Neural cell (in vitro differentiated cells): ENCODE measurements around the gene FIBCD1. TPM values are rescaled to one million over a fixed set of nuclear protein-coding genes. Genes with fewer than 3 reads are reported as not detected.

Source experiments
- H2AFZ ChIP-seq: fragments of 200-600, 300-800 bp; sonication (generic), shearing (Covaris generic); 2 replicates; pipeline ENCODE4 v1.6.0; 2014; ENCODE audit warnings: low read depth, mild to moderate bottlenecking, antibody characterized with exemption, low read length, moderate library complexity
- H3F3A ChIP-seq: fragments of 200-600 bp; shearing (Covaris generic); 2 replicates; pipeline ENCODE4 v1.6.1; 2016; ENCODE audit warnings: mild to moderate bottlenecking, moderate library complexity, mixed read lengths, antibody characterized with exemption, low read length; ENCODE audit not compliant: insufficient read depth, poor library complexity, severe bottlenecking
- H3K27ac ChIP-seq: fragments of 200-600, 300-800 bp; sonication (generic), shearing (Covaris generic); 2 replicates; pipeline ENCODE4 v1.5.1; 2014; ENCODE audit warnings: mild to moderate bottlenecking, low read length, moderate library complexity
- H3K27me3 ChIP-seq: fragments of 300-800, 200-600 bp; sonication (generic), shearing (Covaris generic); 2 replicates; pipeline ENCODE4 v1.6.0; 2014; ENCODE audit warnings: mild to moderate bottlenecking, low read depth, low read length, moderate library complexity; ENCODE audit not compliant: insufficient read depth
- H3K36me3 ChIP-seq: fragments of 300-800, 200-600 bp; sonication (generic), shearing (Covaris generic); 2 replicates; pipeline ENCODE4 v1.5.1; 2014; ENCODE audit warnings: mild to moderate bottlenecking, antibody characterized with exemption, low read length, moderate library complexity; ENCODE audit not compliant: insufficient read depth
- H3K4me2 ChIP-seq: fragments of 300-800, 200-600 bp; sonication (generic), shearing (Covaris generic); 2 replicates; pipeline ENCODE4 v1.6.0; 2014; ENCODE audit warnings: mild to moderate bottlenecking, low read length
- H3K4me3 ChIP-seq: fragments of 300-800, 200-600 bp; sonication (generic), shearing (Covaris generic); 2 replicates; pipeline ENCODE4 v1.5.1; 2014; ENCODE audit warnings: mild to moderate bottlenecking, low read length, moderate library complexity
- H3K79me2 ChIP-seq: fragments of 200-600 bp; shearing (Covaris generic); replicated peaks from 2 replicates; pipeline ENCODE4 v1.6.0; 2014; ENCODE audit warnings: mild to moderate bottlenecking, low read length, moderate library complexity; ENCODE audit not compliant: insufficient read depth
- H3K9ac ChIP-seq: fragments of 300-800, 200-600 bp; sonication (generic), shearing (Covaris generic); 2 replicates; pipeline ENCODE4 v1.6.1; 2016; ENCODE audit warnings: mild to moderate bottlenecking, low read length, mixed read lengths
- H3K9me2 ChIP-seq: fragments of 200-600 bp; shearing (Covaris generic); 2 replicates; pipeline ENCODE4 v1.6.1; 2016; ENCODE audit warnings: mild to moderate bottlenecking, low read length, mixed read lengths; ENCODE audit not compliant: insufficient read depth
- H3K9me3 ChIP-seq: fragments of 200-600, 300-800 bp; sonication (generic), shearing (Covaris generic); 2 replicates; pipeline ENCODE4 v1.6.1; 2016; ENCODE audit warnings: mild to moderate bottlenecking, mixed run types, low read length, moderate library complexity, mixed read lengths
- H4K20me1 ChIP-seq: fragments of 200-600 bp; shearing (Covaris generic); 2 replicates; pipeline ENCODE4 v1.6.1; 2016; ENCODE audit warnings: mild to moderate bottlenecking, mixed run types; ENCODE audit not compliant: insufficient read depth
- CTCF ChIP-seq: fragments of 450-650 bp; IDR thresholded peaks from 2 replicates; pipeline ENCODE4 v1.5.1; 2014; ENCODE audit warnings: antibody characterized with exemption, mild to moderate bottlenecking, moderate library complexity; ENCODE audit not compliant: poor library complexity, severe bottlenecking
- EP300 ChIP-seq: fragments of 450-650 bp; conservative IDR thresholded peaks from 2 replicates; pipeline ENCODE4 v1.6.1; 2014; ENCODE audit warnings: antibody characterized with exemption, mild to moderate bottlenecking, moderate library complexity; ENCODE audit not compliant: poor library complexity, severe bottlenecking
- EZH2 ChIP-seq: fragments of 200-600, 300-800 bp; shearing (Covaris generic), sonication (generic); IDR thresholded peaks from 2 replicates; pipeline ENCODE4 v1.6.1; 2014; ENCODE audit warnings: antibody characterized with exemption, low read length, borderline replicate concordance, mild to moderate bottlenecking; ENCODE audit not compliant: insufficient read depth, poor library complexity, severe bottlenecking
- MXI1 ChIP-seq: fragments of 450-650 bp; conservative IDR thresholded peaks from 2 replicates; pipeline ENCODE4 v1.6.1; 2014; ENCODE audit warnings: antibody characterized with exemption, mild to moderate bottlenecking; ENCODE audit not compliant: poor library complexity, severe bottlenecking
- POLR2AphosphoS5 ChIP-seq: IDR thresholded peaks from 2 replicates; pipeline ENCODE4 v1.6.1; 2012
- RAD21 ChIP-seq: fragments of 450-650 bp; conservative IDR thresholded peaks from 2 replicates; pipeline ENCODE4 v1.6.1; 2014; ENCODE audit warnings: antibody characterized with exemption, mild to moderate bottlenecking, moderate library complexity
- REST ChIP-seq: IDR thresholded peaks from 2 replicates; pipeline ENCODE4 v1.6.1; 2012; ENCODE audit warnings: borderline replicate concordance
- SMC3 ChIP-seq: fragments of 450-650 bp; conservative IDR thresholded peaks from 2 replicates; pipeline ENCODE4 v1.6.1; 2014; ENCODE audit warnings: antibody characterized with exemption, mild to moderate bottlenecking, moderate library complexity; ENCODE audit not compliant: poor library complexity
- TAF1 ChIP-seq: IDR thresholded peaks from 2 replicates; pipeline ENCODE4 v1.6.1; 2012; ENCODE audit warnings: low read depth
- polyA minus RNA-seq: library from RNA; depleted of rRNA, polyadenylated mRNA; stranded (reverse); fragments of >200 nt; gene quantifications from 2 replicates; pipeline ENCODE4 v1.2.3, GENCODE V29; 2014
- polyA plus RNA-seq: library from polyadenylated mRNA; depleted of rRNA; stranded (reverse); fragments of >200 nt; gene quantifications from 2 replicates; pipeline ENCODE4 v1.2.3, GENCODE V29; 2014

Gene FIBCD1
- polyA plus RNA-seq (1.6 and 2.7 TPM in 2 replicates), polyA minus RNA-seq (2.1 and 3.2 TPM in 2 replicates)

GRCh38 chr9:130938652-130939404 is at the start of gene FIBCD1:
Gene FIBCD1 (minus strand): TSS chr9:130939247. CDS start chr9:130938607, 640 bp downstream.
- no peak for TF ChIP-seq POLR2AphosphoS5
- peak; percentile 42 for TF ChIP-seq CTCF
- peak; percentile 45 for TF ChIP-seq MXI1
- peak; percentile 30 for TF ChIP-seq EP300
- H3K27me3 ChIP-seq, result peaks cover 47% of the 10 kb centered on the region
- H3F3A ChIP-seq, result no peaks in the 10 kb centered on the region
- H3K4me3 ChIP-seq, result peak within 1 kb of the TSS; percentile 79
- no peaks in the 10 kb centered on the region for H3K9me3 ChIP-seq
- H3K9me2 ChIP-seq, result no peaks in the 10 kb centered on the region
- H3K27ac ChIP-seq, result no peak within 1 kb of the TSS
- no peaks in the 10 kb centered on the region for H3K36me3 ChIP-seq
- H3K9ac ChIP-seq, result peak within 1 kb of the TSS; percentile 50
- no peaks in the 10 kb centered on the region for H3K79me2 ChIP-seq
- no peak within 1 kb of the TSS for H2AFZ ChIP-seq
- H4K20me1 ChIP-seq, result no peaks in the 10 kb centered on the region
- H3K4me2 ChIP-seq, result peak within 1 kb of the TSS; percentile 67

- no peaks in the 10 kb centered on the region for H3K79me2 ChIP-seq
- no peaks in the 10 kb centered on the region for H4K20me1 ChIP-seq
- TF ChIP-seq MXI1, result no peak
- TF ChIP-seq SMC3, result no peak
- no peak for TF ChIP-seq EP300
- TF ChIP-seq REST, result no peak
- TF ChIP-seq TAF1, result no peak
- TF ChIP-seq CTCF, result no peak
- no peak for TF ChIP-seq EZH2
- no peak for TF ChIP-seq RAD21
- no peak for TF ChIP-seq POLR2AphosphoS5
- H3K4me2 ChIP-seq, result no peak overlapping the region
- no peaks in the 10 kb centered on the region for H3F3A ChIP-seq
- H3K27me3 ChIP-seq, result no peaks in the 10 kb centered on the region
- no peak overlapping the region for H2AFZ ChIP-seq
- H3K27ac ChIP-seq, result no peak overlapping the region
- no peak overlapping the region for H3K9ac ChIP-seq
- no peaks in the 10 kb centered on the region for H3K36me3 ChIP-seq
- H3K9me3 ChIP-seq, result no peaks in the 10 kb centered on the region
- H3K9me2 ChIP-seq, result no peaks in the 10 kb centered on the region
- no peak overlapping the region for H3K4me3 ChIP-seq
Observed at GRCh38 chr9:130988400-130988747, 49.3 kb upstream of the FIBCD1 start.
